ENCODE data around the gene SLC9B2.

GRCh38 chr4:103026868-103027267, 49.7 kb downstream of the SLC9B2 start:
- TF ChIP-seq CTCF (conservative IDR thresholded peaks at IDR 0.05; ENCODE audit: low read depth in 2 of 2): no peak
- no peak for TF ChIP-seq ETS1 (IDR thresholded peaks at IDR 0.05)
- no peak for TF ChIP-seq POLR2AphosphoS5 (IDR thresholded peaks at IDR 0.05; ENCODE audit: low read depth)
- TF ChIP-seq EZH2 (IDR thresholded peaks at IDR 0.05; ENCODE audit: low read depth, unreplicated experiment): no peak
- TF ChIP-seq ZNF331 (CRISPR knock-in tag; IDR thresholded peaks at IDR 0.05; ENCODE audit: low read depth): no peak
- TF ChIP-seq ZNF114 (CRISPR knock-in tag; IDR thresholded peaks at IDR 0.05): no peak
- TF ChIP-seq EZH2phosphoT487 (IDR thresholded peaks at IDR 0.05; ENCODE audit: unreplicated experiment): no peak
- TF ChIP-seq CREB1 (CRISPR knock-in tag; IDR thresholded peaks at IDR 0.05; ENCODE audit: low read depth): no peak
- TF ChIP-seq REST (IDR thresholded peaks at IDR 0.05; ENCODE audit: unreplicated experiment): no peak
- TF ChIP-seq STAT1 (IDR thresholded peaks at IDR 0.05; ENCODE audit: unreplicated experiment): no peak
- TF ChIP-seq JUNB (IDR thresholded peaks at IDR 0.05; ENCODE audit: unreplicated experiment): no peak
